ENCODE measurements around the gene PHACTR4. TPM values are rescaled to one million over a fixed set of nuclear protein-coding genes. Genes with fewer than 3 reads are reported as not detected.
"Not testable (repeated sequence)": the region's sequence is repeated elsewhere in the genome, so short reads cannot be mapped to it uniquely, and the experiment has no call there.

PHACTR4 gene
- total RNA-seq, 4 donors from 2014 or later = 36.6 to 51.7 (median 44.6) TPM

DNA sequence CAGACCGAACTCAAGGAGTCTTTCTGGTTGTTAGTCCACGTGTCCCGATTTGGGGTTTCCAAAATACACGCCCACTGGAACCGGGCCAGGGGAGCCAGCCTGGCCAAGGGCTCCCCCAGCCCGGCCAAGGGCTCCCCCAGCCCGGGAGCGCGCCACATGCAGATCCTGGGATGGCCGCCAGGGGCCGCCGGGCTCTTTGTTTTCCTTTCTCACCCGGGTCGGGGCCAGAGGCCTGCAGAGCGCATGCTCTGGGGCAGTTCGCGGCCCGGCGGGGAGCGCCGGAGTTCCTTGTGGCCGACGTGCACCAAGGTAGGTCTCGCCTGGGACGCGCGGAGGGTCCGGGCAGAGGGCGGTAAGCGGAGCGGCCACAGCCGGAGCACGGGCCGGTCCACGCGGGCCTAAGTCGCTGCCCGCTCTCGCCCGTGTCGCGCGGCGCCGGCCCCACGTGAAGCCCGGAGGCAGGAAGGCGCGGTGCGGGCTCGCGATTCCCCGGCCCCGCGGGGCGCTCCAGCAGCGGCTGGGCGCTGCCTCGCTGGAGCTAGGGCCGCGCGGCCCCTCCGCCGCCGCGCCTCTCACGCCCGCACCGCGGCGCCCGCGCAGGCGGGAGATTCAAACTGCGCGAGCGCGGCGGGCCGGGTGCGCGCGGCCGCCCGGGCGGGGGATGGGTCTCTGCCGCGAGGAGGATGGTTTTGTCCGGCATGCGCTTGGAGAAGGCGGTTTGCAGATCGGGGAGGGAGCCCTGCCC, 148.6 kb downstream of the PHACTR4 start:
- Histone ChIP-seq H3K36me3 (peaks cover 0 to 22% (median 0%) of the 10 kb centered on the region in 3 donors), H3K9me3 (no peaks in the 10 kb centered on the region), H3K4me1 (peaks cover 0 to 14% (median 8%) of the 10 kb centered on the region in 4 donors), H3K4me3 (peak overlapping the region; percentile 68 to 95 (median 85)), H3K27ac (peak overlapping the region; percentile 65 to 94 (median 88)), H3K27me3 (no peaks in the 10 kb centered on the region)
- TF ChIP-seq, protein P1, sequence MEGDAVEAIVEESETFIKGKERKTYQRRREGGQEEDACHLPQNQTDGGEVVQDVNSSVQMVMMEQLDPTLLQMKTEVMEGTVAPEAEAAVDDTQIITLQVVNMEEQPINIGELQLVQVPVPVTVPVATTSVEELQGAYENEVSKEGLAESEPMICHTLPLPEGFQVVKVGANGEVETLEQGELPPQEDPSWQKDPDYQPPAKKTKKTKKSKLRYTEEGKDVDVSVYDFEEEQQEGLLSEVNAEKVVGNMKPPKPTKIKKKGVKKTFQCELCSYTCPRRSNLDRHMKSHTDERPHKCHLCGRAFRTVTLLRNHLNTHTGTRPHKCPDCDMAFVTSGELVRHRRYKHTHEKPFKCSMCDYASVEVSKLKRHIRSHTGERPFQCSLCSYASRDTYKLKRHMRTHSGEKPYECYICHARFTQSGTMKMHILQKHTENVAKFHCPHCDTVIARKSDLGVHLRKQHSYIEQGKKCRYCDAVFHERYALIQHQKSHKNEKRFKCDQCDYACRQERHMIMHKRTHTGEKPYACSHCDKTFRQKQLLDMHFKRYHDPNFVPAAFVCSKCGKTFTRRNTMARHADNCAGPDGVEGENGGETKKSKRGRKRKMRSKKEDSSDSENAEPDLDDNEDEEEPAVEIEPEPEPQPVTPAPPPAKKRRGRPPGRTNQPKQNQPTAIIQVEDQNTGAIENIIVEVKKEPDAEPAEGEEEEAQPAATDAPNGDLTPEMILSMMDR (IDR thresholded peaks at IDR 0.05) = peak; percentile 97 to 99 (median 98)
- TF ChIP-seq POLR2A (IDR thresholded peaks at IDR 0.05) = peak; percentile 57 to 70
- DNase-seq = peak; percentile 84 to 95 (median 93)

DNA sequence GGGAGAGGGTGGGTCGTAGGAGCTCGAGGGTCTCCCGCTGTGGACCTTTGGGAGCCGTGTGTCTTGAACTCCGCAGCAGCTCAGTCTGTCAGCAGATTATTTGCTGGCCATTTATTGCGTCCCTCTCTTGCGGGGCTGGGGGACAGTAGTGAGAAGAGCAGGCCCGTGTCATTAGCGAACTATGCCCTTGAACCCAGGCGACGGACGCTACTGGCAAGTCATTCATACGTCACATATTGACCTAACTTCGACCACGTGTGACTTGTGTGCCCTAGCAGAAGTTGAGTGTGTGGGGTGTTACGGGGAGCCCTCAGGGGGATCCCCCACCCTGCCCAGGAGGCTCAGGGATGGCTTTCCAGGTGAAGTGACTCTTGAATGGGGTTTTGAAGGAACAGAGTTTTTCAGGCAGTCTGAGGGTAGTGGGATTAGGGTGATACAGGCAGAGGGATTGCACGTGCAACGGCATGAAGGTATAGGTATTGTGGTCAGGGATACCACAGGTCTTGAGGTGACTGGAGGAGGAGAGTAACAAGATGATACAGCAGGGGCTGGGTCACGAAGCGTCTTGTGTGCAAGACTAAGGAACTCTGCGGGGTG, 149.3 kb downstream of the PHACTR4 start:
- H3K27me3 ChIP-seq = no peaks in the 10 kb centered on the region
- DNase-seq = no peak
- H3K9me3 ChIP-seq = no peaks in the 10 kb centered on the region
- TF ChIP-seq POLR2A (IDR thresholded peaks at IDR 0.05) = no peak
- TF ChIP-seq, protein P1 (IDR thresholded peaks at IDR 0.05) = no peak
- peaks cover 0 to 14% (median 8%) of the 10 kb centered on the region in 4 donors for H3K4me1 ChIP-seq
- H3K27ac ChIP-seq = peak overlapping the region; percentile 65 to 94 (median 88)
- H3K36me3 ChIP-seq = peaks cover 0 to 22% (median 0%) of the 10 kb centered on the region in 3 donors
- peak overlapping the region; percentile 68 to 95 (median 85) for H3K4me3 ChIP-seq

DNA sequence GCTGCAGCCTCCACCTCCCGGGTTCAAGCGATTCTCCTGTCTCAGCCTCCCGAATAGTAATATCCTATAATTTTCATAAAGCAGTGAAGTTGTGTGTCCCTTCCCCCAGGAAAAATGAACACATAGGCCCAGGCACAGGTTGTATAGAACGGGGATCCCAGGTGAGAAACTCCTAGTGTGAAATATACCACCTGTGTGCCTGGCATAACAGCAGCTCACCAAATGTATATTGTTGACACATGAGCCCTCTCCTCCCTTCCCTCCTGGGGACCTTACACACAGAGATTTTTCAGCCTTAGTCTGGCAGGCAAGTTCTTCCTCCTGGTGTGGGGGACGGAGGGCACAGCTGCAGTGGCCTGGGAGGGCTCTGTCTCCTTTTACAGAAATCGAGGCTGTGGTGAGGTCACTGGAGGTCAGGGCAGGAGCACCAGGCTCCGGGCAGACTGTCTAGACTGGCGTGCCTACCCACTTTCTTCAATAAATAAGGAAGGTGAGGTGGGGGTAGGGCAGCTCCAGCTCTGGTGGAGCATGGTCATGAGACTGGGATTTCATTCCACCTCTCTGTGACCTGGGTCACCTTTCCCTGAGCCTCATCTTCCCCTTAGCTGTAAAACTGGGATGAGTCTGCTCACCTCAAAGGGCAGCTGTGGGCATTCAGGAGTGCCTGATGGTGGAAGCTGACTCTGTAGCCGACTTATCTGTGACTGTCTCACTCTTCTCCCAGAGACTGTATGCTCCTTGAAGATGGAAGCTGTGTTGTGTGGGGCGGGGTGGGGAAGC, 150.6 kb downstream of the PHACTR4 start:
- peaks cover 0 to 14% (median 8%) of the 10 kb centered on the region in 4 donors for H3K4me1 ChIP-seq
- no peak overlapping the region for H3K27ac ChIP-seq
- no peak for DNase-seq
- TF ChIP-seq, protein P1 (IDR thresholded peaks at IDR 0.05) = no peak
- no peak for TF ChIP-seq POLR2A (IDR thresholded peaks at IDR 0.05)
- no peaks in the 10 kb centered on the region for H3K9me3 ChIP-seq
- peaks cover 0 to 12% (median 0%) of the 10 kb centered on the region in 3 donors for H3K36me3 ChIP-seq
- no peak overlapping the region for H3K4me3 ChIP-seq
- H3K27me3 ChIP-seq = no peaks in the 10 kb centered on the region

DNA sequence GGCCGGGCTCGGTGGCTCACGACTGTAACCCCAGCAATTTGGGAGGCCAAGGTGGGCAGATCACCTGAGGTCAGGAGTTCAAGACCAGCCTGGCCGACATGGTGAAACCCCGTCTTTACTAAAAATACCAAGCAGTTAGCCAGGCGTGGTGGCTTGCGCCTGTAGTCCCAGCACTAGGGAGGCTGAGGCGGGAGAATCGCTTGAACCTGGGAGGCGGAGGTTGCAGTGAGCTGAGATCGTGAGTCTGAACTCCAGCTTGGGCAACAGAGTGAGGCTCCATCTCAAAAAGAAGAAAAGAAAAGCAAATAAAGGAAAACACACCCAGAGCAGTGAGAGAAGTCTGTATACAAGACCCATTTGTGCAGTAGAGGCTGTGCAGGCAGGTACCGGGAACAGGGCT, 151.3 kb downstream of the PHACTR4 start:
- peaks cover 0 to 14% (median 8%) of the 10 kb centered on the region in 4 donors for H3K4me1 ChIP-seq
- not testable (repeated sequence) for H3K27ac ChIP-seq

DNA sequence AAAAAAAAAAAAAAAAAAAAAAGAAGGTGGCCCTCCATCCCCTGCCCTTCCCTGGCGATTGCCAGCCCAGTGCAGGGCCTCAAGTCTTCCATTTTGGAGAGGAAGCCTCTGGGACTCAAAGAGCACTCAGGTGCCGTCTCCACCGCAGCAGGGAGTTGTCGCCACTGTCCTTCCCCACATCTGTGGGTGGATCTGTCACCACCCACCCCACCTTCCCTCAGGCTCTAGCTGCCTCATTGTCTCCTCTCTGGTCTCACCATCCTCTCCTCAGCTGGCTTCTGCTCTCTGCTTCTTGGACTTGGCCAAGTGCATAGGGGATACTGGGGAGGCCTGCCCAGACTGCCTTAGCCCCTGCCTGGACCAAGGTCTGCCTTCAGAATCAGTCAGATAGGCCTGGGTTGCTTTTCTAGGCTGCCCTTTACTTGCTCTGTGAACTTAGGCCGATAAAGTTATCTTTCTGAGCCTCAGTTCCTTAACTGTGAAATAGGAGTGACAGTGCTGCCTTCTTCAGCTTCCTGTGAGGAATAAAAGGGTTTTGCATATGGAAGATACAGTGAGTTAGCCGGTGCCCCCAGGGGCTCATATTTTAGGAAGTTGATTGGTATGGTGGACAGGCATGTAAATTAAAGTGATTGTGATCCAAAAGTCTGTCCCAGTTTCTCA, 152.1 kb downstream of the PHACTR4 start:
- H3K27me3 ChIP-seq = no peaks in the 10 kb centered on the region

More for the DNA sequence above, 151.3 kb downstream of the PHACTR4 start:
- H3K36me3 ChIP-seq, DNase-seq, H3K27me3 ChIP-seq, H3K4me3 ChIP-seq, H3K9me3 ChIP-seq: not testable (repeated sequence)

DNA sequence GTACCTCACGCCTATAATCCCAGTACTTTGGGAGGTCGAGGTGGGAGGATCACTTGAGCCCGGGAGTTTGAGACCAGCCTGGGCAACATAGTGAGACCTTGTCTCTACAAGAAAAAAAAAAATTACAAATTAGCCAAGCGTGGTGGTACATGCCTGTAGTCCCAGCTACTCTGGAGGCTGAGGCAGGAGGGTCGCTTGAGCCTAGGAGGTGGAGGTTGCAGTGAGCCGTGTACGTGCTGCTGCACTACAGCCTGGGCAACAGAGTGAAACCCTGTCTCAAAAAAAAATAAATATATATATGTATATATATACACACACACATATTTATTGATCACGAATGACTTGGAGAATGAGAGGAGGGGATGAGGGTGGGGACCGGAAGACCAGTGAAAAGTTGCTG, 153.0 kb downstream of the PHACTR4 start:
- peaks cover 0 to 14% (median 8%) of the 10 kb centered on the region in 4 donors for H3K4me1 ChIP-seq

More for the DNA sequence above, 152.1 kb downstream of the PHACTR4 start:
- Histone ChIP-seq H3K4me3 (no peak overlapping the region), H3K36me3 (peaks cover 0 to 8% (median 0%) of the 10 kb centered on the region in 3 donors), H3K27ac (no peak overlapping the region), H3K9me3 (no peaks in the 10 kb centered on the region), H3K4me1 (peaks cover 0 to 14% (median 8%) of the 10 kb centered on the region in 4 donors)
- no peak for DNase-seq
- TF ChIP-seq, protein P1 (IDR thresholded peaks at IDR 0.05) = no peak
- no peak for TF ChIP-seq POLR2A (IDR thresholded peaks at IDR 0.05)

DNA sequence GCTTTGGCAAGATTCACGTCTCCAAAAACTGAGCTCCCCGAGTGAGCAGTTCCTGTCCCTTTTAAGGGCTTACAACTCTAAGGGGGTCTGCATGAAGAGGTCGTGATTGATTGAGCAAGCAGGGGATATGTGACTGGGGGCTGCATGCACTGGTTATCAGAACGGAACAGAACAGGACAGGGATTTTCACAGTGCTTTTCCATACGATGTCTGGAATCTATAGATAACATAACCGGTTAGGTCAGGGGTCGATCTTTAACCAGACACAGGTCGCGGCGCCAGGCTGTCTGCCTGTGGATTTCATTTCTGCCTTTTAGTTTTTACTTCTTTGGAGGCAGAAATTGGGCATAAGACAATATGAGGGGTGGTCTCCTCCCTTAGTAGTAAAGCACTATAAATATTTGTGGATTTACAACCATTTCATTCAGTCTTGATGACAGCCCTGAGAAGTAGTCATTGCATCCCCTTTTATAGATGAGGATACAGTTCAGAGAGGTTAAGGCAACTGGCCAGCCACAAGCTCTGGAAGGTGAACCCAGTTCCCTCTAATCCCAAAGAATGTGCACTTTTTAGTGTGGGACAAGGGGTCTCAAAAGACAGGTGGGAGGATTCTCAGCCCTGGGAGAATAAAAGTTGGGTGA, 155.6 kb downstream of the PHACTR4 start:
- not testable (repeated sequence) for H3K27ac ChIP-seq, H3K9me3 ChIP-seq, DNase-seq, H3K36me3 ChIP-seq, H3K27me3 ChIP-seq, H3K4me3 ChIP-seq, H3K4me1 ChIP-seq

More for the DNA sequence above, 153.0 kb downstream of the PHACTR4 start:
- H3K9me3 ChIP-seq, DNase-seq, H3K27me3 ChIP-seq, H3K4me3 ChIP-seq, H3K27ac ChIP-seq, H3K36me3 ChIP-seq: not testable (repeated sequence)
